Epidermal melanocyte (primary cell): ENCODE data around the gene EIF3F.

Experiments
- DNase-seq: peaks from one replicate; pipeline ENCODE4 v3.0.0; 2011; ENCODE audit warnings: low spot score; ENCODE audit not compliant: insufficient read length

The EIF3F gene, protein sequence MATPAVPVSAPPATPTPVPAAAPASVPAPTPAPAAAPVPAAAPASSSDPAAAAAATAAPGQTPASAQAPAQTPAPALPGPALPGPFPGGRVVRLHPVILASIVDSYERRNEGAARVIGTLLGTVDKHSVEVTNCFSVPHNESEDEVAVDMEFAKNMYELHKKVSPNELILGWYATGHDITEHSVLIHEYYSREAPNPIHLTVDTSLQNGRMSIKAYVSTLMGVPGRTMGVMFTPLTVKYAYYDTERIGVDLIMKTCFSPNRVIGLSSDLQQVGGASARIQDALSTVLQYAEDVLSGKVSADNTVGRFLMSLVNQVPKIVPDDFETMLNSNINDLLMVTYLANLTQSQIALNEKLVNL

DNA sequence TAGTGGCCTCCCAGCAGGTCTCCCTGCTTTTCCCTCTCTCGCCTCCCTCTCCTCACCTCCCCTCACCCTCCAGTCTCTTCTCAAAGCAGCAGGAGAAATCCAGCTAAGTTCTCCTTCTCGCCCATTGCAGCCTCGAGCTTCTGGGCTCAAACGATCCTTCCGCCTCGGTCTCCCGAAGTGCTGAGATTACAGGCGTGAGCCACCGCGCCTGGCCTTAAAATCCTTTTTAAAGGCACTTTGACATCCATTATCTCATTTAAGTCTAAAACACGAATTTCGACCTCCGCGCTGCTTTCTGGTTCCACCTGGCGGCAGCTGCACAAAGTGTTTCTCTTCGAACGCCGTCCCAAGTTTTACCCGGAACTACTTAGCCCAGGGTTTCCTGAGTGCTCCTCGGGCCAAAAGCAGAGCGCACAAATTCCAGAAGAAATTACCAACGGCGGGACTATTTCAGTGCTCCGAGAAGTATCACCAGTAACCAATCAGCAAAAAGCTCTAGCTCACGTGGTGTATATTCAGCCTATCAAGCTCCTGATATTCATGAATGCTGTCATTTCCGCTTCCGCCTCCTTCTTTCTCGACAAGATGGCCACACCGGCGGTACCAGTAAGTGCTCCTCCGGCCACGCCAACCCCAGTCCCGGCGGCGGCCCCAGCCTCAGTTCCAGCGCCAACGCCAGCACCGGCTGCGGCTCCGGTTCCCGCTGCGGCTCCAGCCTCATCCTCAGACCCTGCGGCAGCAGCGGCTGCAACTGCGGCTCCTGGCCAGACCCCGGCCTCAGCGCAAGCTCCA lies at the start of gene EIF3F:
Gene EIF3F, plus strand, starts transcription at position 570 of the 792 bp plus-strand sequence. Its CDS starts 16 bp downstream, at position 586.
- peak; percentile 89 for DNase-seq

DNA sequence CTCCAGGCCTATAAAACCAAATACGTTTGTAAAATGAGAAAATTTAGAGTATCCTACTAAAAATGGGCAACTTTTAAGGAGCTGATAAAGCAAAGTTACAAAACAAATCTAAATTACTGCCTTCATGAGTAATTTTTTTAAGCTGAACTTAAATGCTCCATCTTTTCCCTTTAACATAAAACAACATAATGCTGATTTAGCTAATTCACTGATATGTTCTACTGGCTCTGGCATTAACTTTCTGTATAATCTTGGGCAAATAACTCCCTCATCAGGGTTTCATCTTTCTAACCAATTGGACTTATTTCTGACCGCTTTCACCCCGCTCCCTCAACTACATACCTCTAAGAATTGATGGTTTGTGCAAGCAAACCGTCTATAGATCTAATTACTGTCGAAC lies 46.0 kb upstream of the EIF3F start:
- DNase-seq = no peak

DNA sequence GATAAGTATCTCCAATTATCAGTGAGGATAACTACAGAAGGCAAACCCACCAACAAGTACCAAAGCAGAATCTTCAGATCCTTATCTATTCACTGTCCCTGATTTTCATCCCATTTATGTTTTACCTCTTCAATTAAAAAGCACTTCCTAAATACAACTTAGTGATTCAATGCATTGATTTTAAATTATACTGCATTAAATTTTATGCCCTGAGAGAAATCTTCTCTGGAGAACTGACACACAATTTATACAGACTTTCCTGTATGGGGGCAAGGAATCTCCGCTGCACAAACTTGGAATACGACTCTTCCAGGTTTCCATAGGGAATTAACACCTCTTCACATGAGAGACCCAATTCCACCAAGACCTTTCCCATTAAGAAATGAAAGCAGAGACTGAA lies 45.5 kb upstream of the EIF3F start, which contains the start of gene OR10A3:
Gene OR10A3, minus strand, starts transcription at position 101 of the 400 bp plus-strand sequence. CDS start 2,188 bp downstream, outside the sequence.
- DNase-seq = no peak

DNA sequence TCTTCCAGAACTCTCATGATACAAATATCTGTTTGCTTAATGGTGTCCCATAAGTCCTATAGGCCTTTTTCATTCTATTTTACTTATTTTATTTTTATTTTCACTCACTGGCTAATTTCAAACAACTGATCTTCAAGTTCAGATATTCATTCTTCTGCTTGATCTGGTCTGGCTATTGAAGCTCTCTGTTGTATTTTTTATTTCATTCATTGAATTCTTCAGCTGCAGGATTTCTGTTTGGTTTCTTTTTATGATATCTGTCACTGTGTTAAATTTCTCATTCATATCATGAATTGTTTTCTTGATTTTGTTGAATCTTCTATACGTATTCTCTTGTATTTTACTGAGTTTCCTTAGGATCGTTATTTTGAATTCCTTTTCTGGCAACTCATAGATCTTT lies 43.0 kb upstream of the EIF3F start:
- no peak for DNase-seq

DNA sequence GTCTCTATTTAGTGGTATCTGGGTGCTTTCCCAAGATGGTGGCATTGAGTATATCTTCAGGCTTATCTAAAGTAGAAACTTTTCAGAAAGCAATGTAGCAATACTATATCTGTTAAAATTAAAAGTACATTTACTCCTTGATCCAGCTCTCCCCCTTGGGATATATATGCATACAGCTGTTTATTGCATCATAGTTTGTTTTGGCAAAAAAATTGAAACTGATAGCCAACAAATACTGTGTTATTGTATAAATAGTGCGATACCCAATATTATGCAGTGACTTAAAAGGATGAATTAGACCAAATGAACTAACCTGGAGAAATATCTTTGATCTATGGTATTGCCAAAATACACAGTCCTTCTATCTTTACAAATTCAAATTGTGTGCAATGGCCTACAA lies 37.2 kb upstream of the EIF3F start:
- no peak for DNase-seq

DNA sequence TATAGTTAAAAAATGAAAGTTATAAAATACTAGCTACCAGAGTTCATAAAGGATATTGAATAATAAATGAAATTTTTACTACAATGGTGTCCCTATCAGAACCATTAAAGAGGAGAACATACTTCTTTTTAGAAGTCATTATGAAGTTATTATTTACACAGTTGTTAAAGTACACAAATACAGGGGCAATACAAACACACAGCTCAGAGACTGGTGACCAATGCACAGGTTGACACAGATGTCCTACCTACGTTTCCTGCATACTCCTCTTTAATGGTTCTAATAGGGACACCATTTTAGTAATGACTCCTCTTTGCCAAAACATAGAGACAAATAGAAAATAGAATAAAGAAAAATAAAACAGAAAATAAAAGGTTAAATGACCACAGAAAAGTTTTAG lies 31.9 kb upstream of the EIF3F start:
- no peak for DNase-seq

DNA sequence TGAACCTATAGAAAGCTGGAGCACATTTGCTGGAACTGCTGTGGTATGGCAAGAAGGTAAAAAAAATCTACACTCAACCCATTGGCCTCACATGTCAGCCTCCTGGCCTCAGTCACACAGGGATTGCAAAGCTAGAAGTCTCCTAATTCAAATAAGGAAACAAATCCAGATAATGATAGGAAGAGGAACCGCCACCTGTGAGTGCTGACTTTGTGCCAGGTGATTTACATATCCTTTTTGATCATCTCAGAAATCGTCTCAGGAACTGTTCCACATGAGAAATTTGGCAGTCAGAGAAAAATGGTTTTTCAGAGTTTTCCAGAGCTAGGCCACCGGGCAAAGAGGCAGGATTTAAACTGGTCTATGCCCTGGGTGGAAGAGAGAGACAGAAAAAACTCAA lies 22.9 kb upstream of the EIF3F start:
- DNase-seq = no peak

DNA sequence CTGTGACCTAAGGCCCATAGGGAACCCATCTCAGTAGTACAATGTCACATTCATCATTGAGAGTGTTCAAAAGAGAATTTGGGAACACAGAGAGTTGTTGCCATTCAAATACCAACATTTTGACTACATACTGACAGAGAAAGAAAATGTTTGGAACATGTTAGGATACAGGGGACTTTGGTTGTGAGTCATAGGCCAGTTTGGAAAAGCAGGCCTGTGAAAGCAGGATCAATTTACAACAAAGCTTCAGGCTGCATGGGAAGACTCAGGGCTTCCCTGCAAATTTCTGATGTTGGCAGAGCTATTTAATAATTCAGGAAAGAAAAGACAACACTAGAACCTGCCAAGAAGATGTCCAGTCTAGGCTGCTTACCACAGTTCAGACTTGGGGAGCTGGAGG lies 22.3 kb upstream of the EIF3F start:
- no peak for DNase-seq

DNA sequence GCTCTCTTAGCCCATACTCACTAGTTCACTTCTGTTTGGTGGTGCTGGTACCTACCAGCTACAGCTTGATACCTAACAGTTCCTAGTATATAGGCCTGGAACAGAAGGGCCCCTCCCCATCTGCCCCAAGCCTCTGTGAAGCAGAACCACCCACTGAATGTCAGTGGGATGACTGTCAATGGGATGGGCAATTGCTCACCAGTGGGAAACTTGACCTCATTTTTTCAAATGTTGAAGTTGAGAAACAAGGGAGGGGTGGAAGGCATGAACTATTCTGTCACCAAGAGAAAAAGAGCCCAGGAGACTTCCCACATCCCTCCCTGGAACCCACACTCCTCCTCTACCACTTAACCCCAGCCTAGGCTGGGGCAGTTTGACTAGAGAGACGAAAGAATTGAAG lies 21.8 kb upstream of the EIF3F start, which contains the start of gene NLRP10:
Gene NLRP10, minus strand, starts transcription at position 62 of the 400 bp plus-strand sequence. CDS start 1,952 bp downstream, outside the sequence.
- no peak for DNase-seq

DNA sequence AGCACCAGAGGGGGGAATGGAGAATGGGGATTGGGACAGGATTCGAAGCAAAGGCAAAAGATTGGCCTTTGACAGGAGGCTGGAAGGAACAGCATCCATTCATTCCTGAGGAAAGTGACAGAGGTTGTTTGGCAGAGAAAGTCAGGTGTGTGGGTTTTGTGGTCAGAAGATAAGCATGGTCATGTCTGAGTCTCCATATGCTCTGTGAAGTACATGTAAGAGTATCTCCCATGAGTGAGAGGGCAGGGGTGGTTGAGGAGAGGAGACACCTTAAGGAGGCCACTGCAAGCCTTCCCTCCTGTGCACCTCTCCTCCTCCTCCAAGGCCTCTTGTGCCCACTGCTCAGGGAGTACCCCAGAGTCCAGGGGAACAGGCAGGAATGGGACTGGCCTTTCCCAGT lies 20.0 kb upstream of the EIF3F start:
- DNase-seq = no peak

DNA sequence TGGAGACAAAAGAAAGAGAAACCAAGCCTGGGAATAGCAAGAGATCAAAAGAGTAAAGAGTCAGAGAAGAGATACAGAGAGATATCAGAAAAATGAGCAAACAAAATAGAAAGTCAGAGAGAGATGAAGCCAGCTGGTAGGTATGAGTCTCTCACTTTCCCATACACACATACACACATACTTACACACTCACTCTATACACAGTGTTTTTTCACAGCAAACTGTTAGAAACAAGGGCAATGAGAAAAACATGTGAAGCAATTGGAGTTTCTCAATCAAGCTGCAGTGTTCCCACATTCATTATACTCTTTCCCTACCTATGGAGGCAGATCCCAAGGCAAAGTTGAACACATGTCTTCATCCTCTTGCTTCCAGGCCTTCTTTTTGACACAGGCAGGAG lies 19.3 kb upstream of the EIF3F start:
- no peak for DNase-seq

DNA sequence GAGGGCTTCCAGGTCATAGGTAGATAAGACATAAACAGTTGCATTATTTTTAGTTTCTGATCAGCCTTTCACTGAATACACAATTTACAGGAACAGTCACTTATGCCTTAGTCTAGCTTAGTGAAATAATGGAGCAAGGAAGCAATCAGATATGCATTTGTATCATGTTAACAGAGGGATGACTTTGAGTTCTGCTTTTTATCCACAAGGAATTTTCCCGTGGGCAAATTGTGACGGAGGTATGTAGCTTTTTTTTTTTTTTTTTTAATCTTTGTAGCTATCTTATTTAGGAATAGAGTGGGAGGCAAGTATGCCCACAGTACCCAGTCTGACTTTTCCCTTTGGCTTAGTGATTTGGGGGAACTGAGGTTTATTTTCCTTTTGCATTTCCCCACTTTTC lies 18.5 kb upstream of the EIF3F start:
- DNase-seq = no peak

DNA sequence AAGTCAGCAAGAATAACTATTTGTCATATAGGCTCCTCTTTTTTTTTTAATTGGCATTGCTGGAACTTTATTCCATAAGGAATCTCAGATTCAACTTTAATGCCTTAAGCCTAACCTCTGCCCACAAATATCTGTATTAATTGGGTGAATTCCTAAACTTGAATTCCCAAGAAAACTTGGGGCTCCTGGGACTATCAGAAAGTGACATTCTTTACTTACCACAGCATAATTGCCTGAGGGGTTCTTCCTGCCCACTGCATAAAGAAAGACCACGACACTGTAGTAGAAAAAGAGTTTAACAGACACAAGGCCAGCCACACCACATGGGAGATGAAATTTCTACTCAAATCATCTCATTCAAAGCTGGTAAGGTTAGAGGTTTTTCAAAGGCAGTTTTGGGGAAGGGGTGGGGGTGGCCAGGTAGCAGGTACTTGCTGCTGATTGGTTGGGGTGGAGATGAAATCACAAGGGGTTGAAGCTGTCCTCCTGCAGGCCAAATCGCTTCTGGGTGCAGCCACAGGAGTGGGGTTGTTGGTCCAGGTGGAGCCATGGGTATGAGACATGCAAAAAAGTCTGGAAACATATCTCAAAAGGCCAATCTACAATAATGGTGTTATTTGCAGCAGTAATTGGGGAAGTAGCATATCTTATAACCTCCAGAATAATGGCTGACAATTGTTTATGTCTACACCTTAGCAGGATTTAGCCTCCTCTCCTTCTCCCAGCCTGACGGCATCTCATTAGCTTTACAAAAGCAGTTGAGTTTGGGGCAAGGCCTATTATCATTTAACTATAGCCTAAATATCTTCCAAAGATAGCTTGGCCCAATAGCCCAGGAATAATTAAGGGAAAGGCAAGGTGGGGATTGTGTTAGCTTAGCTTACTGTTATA lies 17.1 kb upstream of the EIF3F start:
- DNase-seq = no peak

DNA sequence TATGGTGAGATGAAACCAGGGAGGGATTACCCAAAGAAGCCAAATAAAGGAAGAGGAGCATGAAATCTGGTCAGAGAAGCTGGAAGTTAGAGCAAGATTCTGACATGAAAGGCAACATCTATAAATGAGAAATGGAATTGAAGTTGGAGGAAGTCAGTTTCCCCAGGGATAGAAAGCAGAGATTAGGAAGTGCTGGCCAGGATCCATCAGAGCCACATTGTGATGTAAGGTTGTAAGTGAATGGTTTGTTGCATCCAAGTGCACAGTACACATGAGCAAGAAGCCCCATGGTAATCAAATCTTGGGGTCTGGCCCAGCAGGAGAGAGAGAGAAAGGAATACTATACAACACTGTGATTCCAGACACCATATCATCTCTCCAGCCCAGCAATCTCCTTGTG lies 15.3 kb upstream of the EIF3F start:
- DNase-seq = no peak

DNA sequence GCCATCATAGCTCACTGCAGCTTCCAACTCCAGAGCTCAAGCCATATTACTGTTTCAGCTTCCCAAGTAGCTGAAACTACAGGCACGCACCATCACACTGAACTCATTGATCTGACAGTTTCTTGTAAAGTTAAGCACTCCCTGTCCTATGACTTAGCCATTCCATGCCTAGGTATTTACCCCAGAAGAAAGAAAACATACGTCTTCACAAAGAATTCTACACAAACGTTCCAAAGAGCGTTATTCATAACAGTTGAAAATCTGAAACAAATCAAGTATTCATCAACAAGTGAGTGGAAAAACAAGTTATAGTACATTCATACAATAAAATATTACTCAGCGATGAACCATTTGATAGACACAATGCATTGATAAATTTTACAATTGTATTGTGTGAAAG lies 14.1 kb upstream of the EIF3F start:
- DNase-seq = no peak

DNA sequence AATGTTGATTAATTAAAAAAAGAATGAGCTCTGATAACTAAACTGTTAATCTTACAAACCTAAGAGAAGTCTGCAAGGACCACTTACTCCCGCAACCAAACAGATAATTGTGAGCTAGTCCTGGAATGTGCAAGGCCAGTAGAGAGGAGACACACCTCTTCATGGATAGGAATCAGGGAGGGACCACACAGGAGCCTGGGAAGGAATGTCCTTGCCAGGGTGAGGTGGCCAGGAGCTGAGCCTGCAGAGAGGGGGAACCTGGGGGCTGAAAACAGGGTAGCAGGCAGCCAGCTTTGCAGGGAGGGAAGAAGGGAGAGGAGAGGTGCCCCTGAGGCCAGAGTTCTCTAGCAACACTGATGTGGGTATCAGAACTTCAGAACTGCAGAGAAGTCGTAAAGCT lies 12.5 kb upstream of the EIF3F start:
- DNase-seq = no peak

DNA sequence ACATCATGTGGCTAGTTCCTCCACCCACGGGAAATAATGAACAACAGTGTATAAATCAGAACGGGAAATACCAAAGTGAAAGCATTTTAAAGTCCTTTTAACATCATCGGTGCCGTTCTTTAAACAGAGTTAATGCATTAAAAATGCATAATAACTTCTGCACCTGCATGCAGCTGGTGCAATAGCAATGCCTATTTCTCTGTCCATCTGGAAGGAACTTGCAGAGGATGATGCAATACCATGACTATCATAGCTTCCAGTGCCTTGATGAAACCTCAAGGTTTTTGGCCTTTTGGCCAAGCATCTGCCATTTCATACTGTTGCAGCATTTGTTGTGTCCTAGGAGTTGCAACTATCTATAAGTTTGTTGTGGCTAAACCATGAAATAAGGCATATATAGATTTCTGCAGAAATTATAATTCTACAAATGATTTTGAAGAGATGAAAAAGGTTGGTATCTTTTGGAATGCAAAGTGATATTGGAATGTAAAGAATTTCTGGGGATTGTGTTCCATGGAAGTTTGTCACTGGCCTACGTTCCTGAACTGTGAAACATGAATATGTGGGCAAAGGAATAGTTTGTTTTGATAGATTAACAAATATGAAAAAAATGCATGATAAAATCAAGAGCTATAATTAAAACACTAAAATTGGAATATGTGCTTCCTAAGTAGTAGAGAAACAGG lies 9.8 kb upstream of the EIF3F start:
- no peak for DNase-seq

DNA sequence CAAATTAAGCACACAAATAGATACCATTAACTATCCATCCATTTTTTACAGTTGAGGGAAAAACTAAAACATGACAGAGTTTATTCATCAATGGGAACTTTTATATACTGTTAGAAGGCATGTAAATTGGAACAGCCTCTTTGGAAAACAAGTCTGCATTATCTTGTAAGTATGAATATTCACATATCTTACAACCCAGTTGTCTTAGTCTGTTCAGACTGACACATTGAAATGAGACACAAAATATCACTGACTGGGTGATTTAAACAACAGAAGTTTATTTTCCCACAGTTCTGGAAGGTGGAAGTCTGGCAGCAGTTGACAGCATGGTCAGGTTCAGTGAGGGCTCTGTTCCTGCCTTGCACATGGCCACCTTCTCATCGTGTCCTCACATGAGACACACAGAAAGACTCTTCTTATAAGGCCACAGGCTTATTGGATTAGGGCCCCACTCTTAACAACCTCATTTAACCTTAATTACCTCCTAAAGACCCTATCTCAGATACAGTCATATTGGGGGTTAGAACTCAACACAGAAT lies 5.4 kb upstream of the EIF3F start:
- DNase-seq = no peak

DNA sequence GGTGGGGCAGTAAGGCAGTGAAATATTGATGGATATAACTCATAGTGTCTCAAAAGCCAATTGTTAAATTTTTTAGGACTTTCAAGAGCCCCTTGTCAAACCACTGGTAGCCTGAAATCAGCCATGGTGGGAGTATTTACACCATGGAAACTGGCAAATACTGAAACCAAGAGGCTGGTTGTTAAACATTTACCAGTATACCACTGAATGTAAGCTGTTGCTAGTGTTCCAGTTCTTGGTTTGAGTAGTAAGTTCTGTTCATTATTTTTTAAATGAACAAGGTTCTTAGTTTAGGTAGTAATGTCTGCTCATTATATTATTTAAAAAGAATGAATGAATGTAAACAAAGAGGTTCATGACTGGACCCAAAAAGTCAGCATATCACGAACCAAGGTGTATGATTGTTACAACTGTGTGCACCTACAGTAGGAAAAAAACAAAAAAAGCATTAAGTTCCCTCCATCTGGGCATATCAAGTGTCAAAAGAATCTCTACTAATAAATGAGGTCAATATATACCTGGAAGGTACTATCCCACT lies 4.5 kb upstream of the EIF3F start:
- no peak for DNase-seq

DNA sequence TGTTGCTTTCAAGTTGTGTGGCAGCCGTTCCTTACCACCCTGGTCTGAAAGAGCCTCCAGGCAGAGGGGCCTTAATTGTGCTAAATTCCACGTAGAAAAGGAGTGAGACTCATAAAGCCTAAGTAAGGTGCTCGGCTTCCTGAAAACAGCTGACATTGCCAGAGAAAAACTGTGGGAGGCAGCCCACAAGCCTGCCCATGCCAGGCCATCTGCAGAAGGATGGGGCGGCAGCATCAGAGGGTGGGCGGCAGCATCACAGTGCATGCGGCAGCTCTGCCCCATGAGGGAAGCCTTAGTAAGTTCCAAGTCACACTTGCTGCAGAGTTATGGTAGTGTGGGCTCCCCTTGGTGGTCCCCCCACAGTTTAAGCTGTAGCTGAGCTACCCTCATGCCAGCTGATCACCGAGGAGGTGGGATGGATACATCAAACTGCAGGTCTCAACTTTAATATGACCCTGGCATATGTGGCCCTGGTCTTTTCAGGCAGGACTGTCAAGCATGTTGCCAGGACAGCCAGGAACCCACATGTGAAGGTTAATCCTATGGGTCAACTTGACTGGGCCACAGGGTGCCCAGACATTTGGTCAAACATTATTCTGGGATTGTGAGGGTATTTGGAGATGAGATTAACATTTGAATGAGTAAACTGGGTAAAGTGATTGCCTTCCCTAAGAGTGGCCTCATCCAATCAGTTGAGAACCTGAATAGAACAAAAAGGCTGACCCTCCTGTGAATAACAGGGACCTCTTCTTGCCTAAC lies 3.1 kb upstream of the EIF3F start:
- no peak for DNase-seq
